ENCODE results near the gene NAV2. TPM values are rescaled to one million over a fixed set of nuclear protein-coding genes. Genes with fewer than 3 reads are reported as not detected.

NAV2 gene
- total RNA-seq, 1 donor from 2014 or later: 44.8 TPM

- H3K27ac ChIP-seq: no peak overlapping the region
- no peaks in the 10 kb centered on the region for H3K36me3 ChIP-seq
- no peak for DNase-seq
- no peak overlapping the region for H3K4me3 ChIP-seq
- no peak for TF ChIP-seq CTCF (IDR thresholded peaks at IDR 0.05)
- no peak for ATAC-seq
- intact Hi-C loops (cut with DNase I): no loop called here
- peaks cover 25% of the 10 kb centered on the region for H3K4me1 ChIP-seq
- H3K27me3 ChIP-seq: no peaks in the 10 kb centered on the region
- no peaks in the 10 kb centered on the region for H3K9me3 ChIP-seq
Measured at GRCh38 chr11:19816040-19816439, 103.4 kb downstream of the NAV2 start.

- Histone ChIP-seq H3K27me3 (no peaks in the 10 kb centered on the region), H3K36me3 (no peaks in the 10 kb centered on the region), H3K4me1 (peaks cover 25% of the 10 kb centered on the region), H3K4me3 (no peak overlapping the region), H3K27ac (no peak overlapping the region), H3K9me3 (no peaks in the 10 kb centered on the region)
- no peak for ATAC-seq
- no peak for TF ChIP-seq CTCF (IDR thresholded peaks at IDR 0.05)
- no peak for DNase-seq
- intact Hi-C loops (cut with DNase I): no loop called here
Measured at GRCh38 chr11:19816817-19817216, 104.2 kb downstream of the NAV2 start.

GRCh38 chr11:19817265-19817851 is 104.7 kb downstream of the NAV2 start:
- Histone ChIP-seq H3K36me3 (no peaks in the 10 kb centered on the region), H3K27me3 (no peaks in the 10 kb centered on the region), H3K27ac (no peak overlapping the region), H3K4me3 (no peak overlapping the region), H3K4me1 (peaks cover 27% of the 10 kb centered on the region), H3K9me3 (no peaks in the 10 kb centered on the region)
- intact Hi-C loops (cut with DNase I): no loop called here
- DNase-seq (no peak), ATAC-seq (peak; percentile 71)
- TF ChIP-seq CTCF (IDR thresholded peaks at IDR 0.05): no peak

- peaks cover 31% of the 10 kb centered on the region for H3K4me1 ChIP-seq
- no peaks in the 10 kb centered on the region for H3K27me3 ChIP-seq
- ATAC-seq (no peak), DNase-seq (no peak)
- H3K27ac ChIP-seq: no peak overlapping the region
- no peak for TF ChIP-seq CTCF (IDR thresholded peaks at IDR 0.05)
- no peaks in the 10 kb centered on the region for H3K9me3 ChIP-seq
- H3K4me3 ChIP-seq: no peak overlapping the region
- H3K36me3 ChIP-seq: no peaks in the 10 kb centered on the region
- intact Hi-C loops (cut with DNase I): no loop called here
Measured at GRCh38 chr11:19817870-19818269, 105.2 kb downstream of the NAV2 start.

- no peaks in the 10 kb centered on the region for H3K36me3 ChIP-seq
- DNase-seq: no peak
- H3K27me3 ChIP-seq: no peaks in the 10 kb centered on the region
- ATAC-seq: no peak
- H3K4me3 ChIP-seq: no peak overlapping the region
- no peak for TF ChIP-seq CTCF (IDR thresholded peaks at IDR 0.05)
- H3K27ac ChIP-seq: no peak overlapping the region
- H3K4me1 ChIP-seq: peaks cover 31% of the 10 kb centered on the region
- intact Hi-C loops (cut with DNase I): no loop called here
- no peaks in the 10 kb centered on the region for H3K9me3 ChIP-seq
Measured at GRCh38 chr11:19818619-19819018, 106.0 kb downstream of the NAV2 start.

GRCh38 chr11:19819148-19819547 is 106.5 kb downstream of the NAV2 start:
- intact Hi-C loops (cut with DNase I): no loop called here
- Histone ChIP-seq H3K36me3 (no peaks in the 10 kb centered on the region), H3K4me1 (peaks cover 31% of the 10 kb centered on the region), H3K27ac (peak overlapping the region; percentile 65), H3K9me3 (no peaks in the 10 kb centered on the region), H3K4me3 (no peak overlapping the region), H3K27me3 (no peaks in the 10 kb centered on the region)
- peak; percentile 67 for ATAC-seq
- DNase-seq: peak; percentile 73
- no peak for TF ChIP-seq CTCF (IDR thresholded peaks at IDR 0.05)

Data from upper lobe of right lung (tissue), 1 donor.